Breast epithelium (tissue), 4 donors: ENCODE measurements around the gene PLXNA4. TPM values are rescaled to one million over a fixed set of nuclear protein-coding genes. Genes with fewer than 3 reads are reported as not detected.

Experiments
- DNase-seq, 2 donors: peaks; one replicate each; pipeline ENCODE4 v3.0.0-alpha.2; 2019; ENCODE audit warnings: low spot score in 2 of 2
- H3K27ac ChIP-seq, 2 donors: fragments of 200-600 bp; sonication (generic) in 1 of 2; one replicate each; pipeline ENCODE4 v1.5.1; 2016 to 2019; ENCODE audit warnings: mild to moderate bottlenecking in 1 of 2
- H3K27me3 ChIP-seq, 2 donors: fragments of 200-600 bp; sonication (generic) in 1 of 2; one replicate each; pipeline versions ENCODE4 v1.5.1 to v1.6.0; 2017 to 2019; ENCODE audit warnings: control low read depth in 1 of 2, mild to moderate bottlenecking in 1 of 2
- H3K36me3 ChIP-seq: fragments of 200-600 bp; one replicate; pipeline ENCODE4 v1.5.1; 2019
- H3K4me1 ChIP-seq, 2 donors: fragments of 200-600 bp; sonication (generic); one replicate each; pipeline ENCODE4 v1.5.1; 2016 to 2019; ENCODE audit warnings: control low read depth in 1 of 2
- H3K4me3 ChIP-seq, 3 donors: fragments of 200-600 bp; sonication (generic); 1 replicate in 2 of 3; 2 replicates in 1 of 3; pipeline ENCODE4 v1.5.1; 2016 to 2019; ENCODE audit warnings: mild to moderate bottlenecking in 3 of 3, moderate library complexity in 2 of 3
- H3K9me3 ChIP-seq, 2 donors: fragments of 200-600 bp; sonication (generic) in 1 of 2; one replicate each; pipeline ENCODE4 v1.5.1; 2016 to 2019; ENCODE audit warnings: control low read depth in 1 of 2
- POLR2A ChIP-seq: fragments of 450-650 bp; IDR thresholded peaks from one replicate; pipeline ENCODE4 v1.6.1; 2016; ENCODE audit warnings: antibody characterized with exemption, mild to moderate bottlenecking, moderate library complexity
- POLR2AphosphoS5 ChIP-seq, 3 donors: sonication (generic); formaldehyde crosslinking; IDR thresholded peaks; one replicate each; pipeline ENCODE4 v1.6.1; 2017; ENCODE audit warnings: antibody characterized with exemption in 3 of 3
- intact Hi-C: fragments of 100-400 bp; cut with DNase I; formaldehyde crosslinking; loops from one replicate; pipeline ENCODE4 v1.15.1; 2023; ENCODE audit warnings: low total_unique reads
- total RNA-seq, 3 donors: library from RNA; depleted of rRNA; stranded (reverse); fragments of >200 nt; gene quantifications; one replicate each; pipeline ENCODE4 v1.1.0, GENCODE V29; 2016
- TF ChIP-seq, protein P1 (sequence below), 3 donors: fragments of 450-650 bp; IDR thresholded peaks; one replicate each; pipeline ENCODE4 v1.5.1; 2016 to 2017; ENCODE audit warnings: antibody characterized with exemption in 3 of 3, mild to moderate bottlenecking in 3 of 3, moderate library complexity in 3 of 3

The PLXNA4 gene
- total RNA-seq, 3 donors from 2014 or later = 7.2 to 32.5 (median 26.2) TPM

DNA sequence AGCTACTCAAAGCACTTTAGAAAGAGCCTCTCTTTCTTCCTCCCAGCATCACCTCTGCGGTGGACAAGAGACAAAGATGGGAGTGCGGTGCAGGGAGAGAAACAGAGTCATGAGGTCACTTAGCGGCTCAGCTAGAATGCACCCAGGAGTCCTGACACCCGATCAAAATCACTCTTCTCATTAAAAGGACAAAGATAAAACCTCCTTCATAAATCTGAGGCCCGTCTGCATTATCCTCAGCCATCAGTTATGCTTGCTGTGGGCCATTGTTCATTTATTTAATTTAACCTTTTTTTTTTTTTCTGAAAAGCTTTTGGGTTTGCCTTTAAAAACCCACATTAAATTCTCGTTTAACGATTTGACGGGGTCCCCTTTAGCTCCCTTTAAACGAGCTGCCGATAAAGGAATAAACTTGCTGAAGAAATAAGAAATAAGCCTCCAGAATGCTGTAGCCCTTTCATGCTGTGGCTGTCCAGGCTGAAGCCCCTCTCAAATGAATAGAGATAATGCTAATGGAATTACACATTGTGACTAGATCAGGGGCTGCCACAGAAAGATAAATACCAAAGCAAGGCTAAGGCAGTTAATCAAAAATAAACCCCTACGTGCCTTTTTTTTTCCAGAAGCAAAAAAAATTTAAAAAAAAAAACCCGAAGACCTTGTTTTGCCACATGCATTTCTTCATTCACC, 16.1 kb upstream of the PLXNA4 start:
- no peak for TF ChIP-seq POLR2AphosphoS5 (IDR thresholded peaks at IDR 0.05)
- no peak for TF ChIP-seq POLR2A
- TF ChIP-seq, protein P1, sequence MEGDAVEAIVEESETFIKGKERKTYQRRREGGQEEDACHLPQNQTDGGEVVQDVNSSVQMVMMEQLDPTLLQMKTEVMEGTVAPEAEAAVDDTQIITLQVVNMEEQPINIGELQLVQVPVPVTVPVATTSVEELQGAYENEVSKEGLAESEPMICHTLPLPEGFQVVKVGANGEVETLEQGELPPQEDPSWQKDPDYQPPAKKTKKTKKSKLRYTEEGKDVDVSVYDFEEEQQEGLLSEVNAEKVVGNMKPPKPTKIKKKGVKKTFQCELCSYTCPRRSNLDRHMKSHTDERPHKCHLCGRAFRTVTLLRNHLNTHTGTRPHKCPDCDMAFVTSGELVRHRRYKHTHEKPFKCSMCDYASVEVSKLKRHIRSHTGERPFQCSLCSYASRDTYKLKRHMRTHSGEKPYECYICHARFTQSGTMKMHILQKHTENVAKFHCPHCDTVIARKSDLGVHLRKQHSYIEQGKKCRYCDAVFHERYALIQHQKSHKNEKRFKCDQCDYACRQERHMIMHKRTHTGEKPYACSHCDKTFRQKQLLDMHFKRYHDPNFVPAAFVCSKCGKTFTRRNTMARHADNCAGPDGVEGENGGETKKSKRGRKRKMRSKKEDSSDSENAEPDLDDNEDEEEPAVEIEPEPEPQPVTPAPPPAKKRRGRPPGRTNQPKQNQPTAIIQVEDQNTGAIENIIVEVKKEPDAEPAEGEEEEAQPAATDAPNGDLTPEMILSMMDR (IDR thresholded peaks at IDR 0.05) = no peak
- no peak overlapping the region for H3K4me3 ChIP-seq
- H3K36me3 ChIP-seq = no peaks in the 10 kb centered on the region
- H3K27ac ChIP-seq = no peak overlapping the region
- H3K27me3 ChIP-seq = no peaks in the 10 kb centered on the region
- no peaks in the 10 kb centered on the region for H3K9me3 ChIP-seq
- H3K4me1 ChIP-seq = no peaks in the 10 kb centered on the region
- DNase-seq = no peak
- intact Hi-C loops = no loop called here

DNA sequence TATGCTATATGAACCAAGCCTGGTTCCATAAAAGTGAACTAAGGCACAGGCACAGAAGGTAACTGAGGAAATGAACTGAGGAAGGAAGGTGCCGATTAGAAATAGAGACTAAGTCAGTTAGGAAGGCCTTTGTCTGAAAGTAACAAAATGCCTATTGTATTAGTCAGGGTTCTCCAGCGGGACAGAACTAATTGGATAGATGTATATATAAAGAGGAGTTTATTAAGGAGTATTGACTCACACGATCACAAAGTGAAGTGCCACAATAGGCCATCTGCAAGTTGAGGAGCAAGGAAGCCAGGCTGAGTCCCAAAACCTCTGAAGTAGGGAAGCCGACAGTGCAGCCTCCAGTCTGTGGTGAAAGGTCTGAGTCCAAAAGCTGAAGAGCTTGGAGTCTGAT, 13.9 kb upstream of the PLXNA4 start:
- no peaks in the 10 kb centered on the region for H3K27me3 ChIP-seq
- H3K4me3 ChIP-seq = no peak overlapping the region
- no peaks in the 10 kb centered on the region for H3K36me3 ChIP-seq
- H3K27ac ChIP-seq = no peak overlapping the region
- intact Hi-C loops = no loop called here
- TF ChIP-seq, protein P1 (IDR thresholded peaks at IDR 0.05) = no peak
- no peak for TF ChIP-seq POLR2AphosphoS5 (IDR thresholded peaks at IDR 0.05)
- TF ChIP-seq POLR2A = no peak
- no peaks in the 10 kb centered on the region for H3K9me3 ChIP-seq
- no peak for DNase-seq
- H3K4me1 ChIP-seq = no peaks in the 10 kb centered on the region

DNA sequence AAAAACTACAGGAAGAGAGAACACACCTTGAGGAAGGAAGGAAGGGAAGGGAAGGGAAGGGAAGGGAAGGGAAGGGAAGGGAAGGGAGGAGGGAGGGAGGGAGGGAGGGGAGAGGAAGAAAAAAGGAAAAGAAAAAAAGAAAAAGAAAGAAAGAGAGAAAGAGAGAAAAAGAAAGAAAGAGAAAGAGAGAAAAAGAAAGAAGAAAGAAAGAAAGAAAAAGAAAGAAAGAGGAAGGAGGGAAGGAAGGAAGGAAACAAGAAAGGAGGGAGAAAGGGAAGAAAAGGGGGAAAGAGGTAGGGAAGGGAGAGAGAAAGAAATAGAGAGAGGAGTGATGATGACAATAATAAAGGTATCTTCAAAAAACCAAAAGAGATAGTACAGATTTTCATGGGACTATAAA, 12.3 kb upstream of the PLXNA4 start:
- H3K4me1 ChIP-seq = no peaks in the 10 kb centered on the region
- no peak overlapping the region for H3K27ac ChIP-seq
- no peaks in the 10 kb centered on the region for H3K27me3 ChIP-seq
- no peak for DNase-seq
- TF ChIP-seq, protein P1 (IDR thresholded peaks at IDR 0.05) = no peak
- TF ChIP-seq POLR2A (no peak), POLR2AphosphoS5 (IDR thresholded peaks at IDR 0.05) (no peak)
- H3K4me3 ChIP-seq = no peak overlapping the region
- H3K9me3 ChIP-seq = no peaks in the 10 kb centered on the region
- no peaks in the 10 kb centered on the region for H3K36me3 ChIP-seq
- intact Hi-C loops = no loop called here

DNA sequence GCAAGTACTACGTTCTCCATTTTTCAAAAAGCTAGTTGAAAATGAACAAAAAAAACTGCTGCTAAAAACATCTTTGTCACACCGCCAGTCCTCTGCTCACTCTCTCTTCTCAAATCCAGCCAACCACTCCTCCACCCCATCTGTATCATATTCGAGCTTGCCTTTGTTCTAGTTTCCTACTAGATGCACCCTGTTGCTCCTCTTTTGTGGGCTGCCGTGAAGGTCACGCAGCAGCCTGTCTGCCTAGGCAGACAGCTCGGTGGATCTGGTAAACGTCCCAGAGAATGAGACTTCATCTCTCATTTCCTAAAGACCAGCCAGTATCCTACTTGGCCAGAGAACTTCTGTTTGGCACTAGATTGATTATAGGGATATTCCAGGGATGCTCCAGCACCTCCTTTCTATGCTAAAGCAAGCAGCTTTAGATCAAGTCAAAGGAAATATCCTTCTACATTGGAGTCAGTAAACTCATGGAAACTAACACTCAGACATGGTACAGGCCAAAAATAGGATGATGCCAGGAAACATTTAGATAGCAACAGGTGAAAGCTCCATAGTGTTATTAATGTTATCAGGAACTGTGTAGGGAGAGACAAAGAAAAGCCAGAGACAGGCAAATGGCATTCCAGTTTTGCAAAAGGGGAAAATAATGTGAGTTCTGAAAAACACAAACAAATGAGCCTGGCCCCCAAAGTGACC, 8.7 kb upstream of the PLXNA4 start:
- DNase-seq = no peak
- Histone ChIP-seq H3K27ac (no peak overlapping the region), H3K4me1 (no peaks in the 10 kb centered on the region), H3K4me3 (no peak overlapping the region), H3K27me3 (peaks cover 0 to 8% of the 10 kb centered on the region in 2 donors), H3K9me3 (no peaks in the 10 kb centered on the region), H3K36me3 (no peaks in the 10 kb centered on the region)
- intact Hi-C loops = no loop called here
- no peak for TF ChIP-seq POLR2AphosphoS5 (IDR thresholded peaks at IDR 0.05)
- TF ChIP-seq POLR2A = no peak
- TF ChIP-seq, protein P1 (IDR thresholded peaks at IDR 0.05) = no peak

DNA sequence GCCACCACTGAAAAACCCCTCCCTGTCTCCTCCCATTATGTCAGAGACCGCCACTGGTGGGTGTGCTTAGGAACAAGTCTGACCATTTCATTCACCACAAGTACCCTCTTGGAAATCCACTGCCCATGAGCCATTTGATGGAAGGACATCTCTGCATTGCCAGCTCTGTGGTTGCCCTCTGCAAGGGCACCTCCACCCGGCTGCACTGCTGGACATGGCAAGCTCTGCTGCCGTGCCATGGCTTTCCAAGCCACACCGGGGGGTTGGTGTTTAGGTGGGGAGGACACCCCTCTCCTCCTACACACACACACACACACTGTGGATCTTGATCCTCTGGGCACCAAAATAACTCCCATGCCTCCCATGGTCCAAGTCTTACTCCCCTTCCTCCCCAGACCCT, 5.2 kb upstream of the PLXNA4 start:
- H3K4me3 ChIP-seq = no peak overlapping the region
- no peaks in the 10 kb centered on the region for H3K9me3 ChIP-seq
- peaks cover 0 to 9% of the 10 kb centered on the region in 2 donors for H3K27me3 ChIP-seq
- no peak overlapping the region for H3K27ac ChIP-seq
- TF ChIP-seq POLR2A (no peak), POLR2AphosphoS5 (IDR thresholded peaks at IDR 0.05) (no peak)
- TF ChIP-seq, protein P1 (IDR thresholded peaks at IDR 0.05) = no peak
- H3K36me3 ChIP-seq = no peaks in the 10 kb centered on the region
- intact Hi-C loops = no loop called here
- DNase-seq = no peak
- no peaks in the 10 kb centered on the region for H3K4me1 ChIP-seq
